ENCODE results near the gene ABCA3. TPM values are rescaled to one million over a fixed set of nuclear protein-coding genes. Genes with fewer than 3 reads are reported as not detected.
A peak's percentile ranks its signal among the peaks of the same experiment; 100 is the strongest.
"Not testable (repeated sequence)": the region's sequence is repeated elsewhere in the genome, so short reads cannot be mapped to it uniquely, and the experiment has no call there.

The ABCA3 gene
- total RNA-seq, 6 donors from 2014 or later: 337 to 619 (median 455) TPM

- H3K9me3 ChIP-seq: no peaks in the 10 kb centered on the region
- TF ChIP-seq POLR2AphosphoS5 (IDR thresholded peaks at IDR 0.05): no peak
- no peak for TF ChIP-seq CTCF (IDR thresholded peaks at IDR 0.05)
- TF ChIP-seq POLR2A (IDR thresholded peaks at IDR 0.05): no peak
- TF ChIP-seq EP300 (IDR thresholded peaks at IDR 0.05): no peak
- no peaks in the 10 kb centered on the region for H3K27me3 ChIP-seq
- no peak overlapping the region for H3K27ac ChIP-seq
- no peak overlapping the region for H3K4me3 ChIP-seq
- peaks cover 0 to 19% (median 14%) of the 10 kb centered on the region in 4 donors for H3K36me3 ChIP-seq
- peaks cover 11 to 31% (median 15%) of the 10 kb centered on the region in 4 donors for H3K4me1 ChIP-seq
- ATAC-seq (ENCODE audit: low FRiP score in 2 of 2) (no peak), DNase-seq (no peak)
- WGBS, 2 donors: 89 to 96% methylated on average over 5 to 9 of the region's 14 CpGs
These were observed 68.6 kb downstream of the ABCA3 start for GRCh38 chr16:2271848-2272461.

- no peak for DNase-seq
- ATAC-seq (ENCODE audit: low FRiP score in 2 of 2): no peak
- whole genome bisulfite sequencing, 2 donors: 73 to 94% methylated on average over 4 to 7 of the region's 15 CpGs
- Histone ChIP-seq H3K27ac (no peak overlapping the region), H3K4me1 (peaks cover 20 to 41% (median 24%) of the 10 kb centered on the region in 4 donors), H3K9me3 (no peaks in the 10 kb centered on the region), H3K27me3 (no peaks in the 10 kb centered on the region), H3K4me3 (no peak overlapping the region), H3K36me3 (peaks cover 0 to 7% (median 3%) of the 10 kb centered on the region in 4 donors)
- no peak for TF ChIP-seq POLR2AphosphoS5 (IDR thresholded peaks at IDR 0.05)
- no peak for TF ChIP-seq EP300 (IDR thresholded peaks at IDR 0.05)
- TF ChIP-seq POLR2A (IDR thresholded peaks at IDR 0.05): no peak
- no peak for TF ChIP-seq CTCF (IDR thresholded peaks at IDR 0.05)
These were observed 69.7 kb downstream of the ABCA3 start for GRCh38 chr16:2270588-2271470.

- DNase-seq (no peak), ATAC-seq (ENCODE audit: low FRiP score in 2 of 2) (no peak)
- no peaks in the 10 kb centered on the region for H3K9me3 ChIP-seq
- no peaks in the 10 kb centered on the region for H3K27me3 ChIP-seq
- peaks cover 26 to 48% (median 29%) of the 10 kb centered on the region in 4 donors for H3K4me1 ChIP-seq
- no peaks in the 10 kb centered on the region for H3K36me3 ChIP-seq
- WGBS, 2 donors: 87 to 91% methylated on average over 5 to 9 of the region's 9 CpGs
- no peak overlapping the region for H3K4me3 ChIP-seq
- H3K27ac ChIP-seq: no peak overlapping the region
- TF ChIP-seq EP300 (IDR thresholded peaks at IDR 0.05): no peak
- no peak for TF ChIP-seq POLR2A (IDR thresholded peaks at IDR 0.05)
- no peak for TF ChIP-seq CTCF (IDR thresholded peaks at IDR 0.05)
- no peak for TF ChIP-seq POLR2AphosphoS5 (IDR thresholded peaks at IDR 0.05)
These were observed 70.5 kb downstream of the ABCA3 start for GRCh38 chr16:2270070-2270462.

- ATAC-seq (ENCODE audit: low FRiP score in 2 of 2): peak; percentile 94 to 97
- peak; percentile 88 to 98 (median 94) for TF ChIP-seq POLR2A (IDR thresholded peaks at IDR 0.05)
- peak; percentile 99 to 100 for TF ChIP-seq POLR2AphosphoS5 (IDR thresholded peaks at IDR 0.05)
- TF ChIP-seq EP300 (IDR thresholded peaks at IDR 0.05): peak in 1 of 4 donors; percentile 61
- peak in 3 of 6 experiments; percentile 26 to 40 (median 34) for TF ChIP-seq CTCF (IDR thresholded peaks at IDR 0.05)
- WGBS, 2 donors: 1 to 4% methylated on average over 5 to 17 of the region's 88 CpGs
- Histone ChIP-seq H3K9me3 (no peaks in the 10 kb centered on the region), H3K27ac (peak within 1 kb of the TSS; percentile 93 to 98 (median 95)), H3K4me3 (peak within 1 kb of the TSS; percentile 76 to 90 (median 86)), H3K27me3 (no peaks in the 10 kb centered on the region), H3K4me1 (peaks cover 26 to 57% (median 31%) of the 10 kb centered on the region in 4 donors), H3K36me3 (peaks cover 10 to 13% (median 12%) of the 10 kb centered on the region in 4 donors)
- DNase-seq: peak; percentile 91 to 100
These were observed 72.4 kb downstream of the ABCA3 start, which contains the start of gene RNPS1 for GRCh38 chr16:2267913-2268666. Gene RNPS1, minus strand, starts transcription at chr16:2268126. Its CDS starts 3,483 bp downstream, at chr16:2264643.

- WGBS, 2 donors: 0% methylated on average over 19 to 26 of the region's 54 CpGs
- not testable (repeated sequence) for H3K9me3 ChIP-seq, H3K27me3 ChIP-seq
- Histone ChIP-seq H3K4me3 (peak overlapping the region; percentile 76 to 90 (median 86)), H3K27ac (peak overlapping the region; percentile 93 to 98 (median 95)), H3K4me1 (peaks cover 26 to 56% (median 31%) of the 10 kb centered on the region in 4 donors), H3K36me3 (peaks cover 16 to 19% (median 18%) of the 10 kb centered on the region in 4 donors)
- peak; percentile 79 to 91 for ATAC-seq (ENCODE audit: low FRiP score in 2 of 2)
- DNase-seq: peak in 1 of 2 donors; percentile 76
These were observed 73.0 kb downstream of the ABCA3 start for GRCh38 chr16:2267505-2267912.

- not testable (repeated sequence) for H3K27me3 ChIP-seq; H3K9me3 ChIP-seq; ATAC-seq (ENCODE audit: low FRiP score in 2 of 2)
- Histone ChIP-seq H3K36me3 (peaks cover 22 to 25% (median 24%) of the 10 kb centered on the region in 4 donors), H3K4me1 (peaks cover 26 to 49% (median 31%) of the 10 kb centered on the region in 4 donors), H3K4me3 (peak overlapping the region; percentile 76 to 90 (median 86)), H3K27ac (peak overlapping the region; percentile 93 to 98 (median 95))
- 6 to 9% methylated on average over 2 to 12 of the region's 12 CpGs for WGBS, 2 donors
- peak in 1 of 2 donors; percentile 34 for DNase-seq
These were observed 73.6 kb downstream of the ABCA3 start for GRCh38 chr16:2266887-2267286.

GRCh38 chr16:2263026-2263425 lies 77.5 kb downstream of the ABCA3 start:
- H3K36me3 ChIP-seq: peaks cover 37 to 63% (median 58%) of the 10 kb centered on the region in 4 donors
- not testable (repeated sequence) for H3K27ac ChIP-seq; H3K4me3 ChIP-seq; H3K9me3 ChIP-seq; ATAC-seq (ENCODE audit: low FRiP score in 2 of 2); H3K27me3 ChIP-seq; DNase-seq
- 84 to 90% methylated on average over 9 to 14 of the region's 14 CpGs for WGBS, 2 donors
- H3K4me1 ChIP-seq: peaks cover 12 to 31% (median 19%) of the 10 kb centered on the region in 4 donors

Data from upper lobe of left lung (tissue), 6 donors.